Panc1 (cell line): Measurements from ENCODE around the gene DUSP21. TPM values are rescaled to one million over a fixed set of nuclear protein-coding genes. Genes with fewer than 3 reads are reported as not detected.

ENCODE experiments used
- ATAC-seq: fragments of 200-7000 bp; cut with Tn5 transposase; 2 replicates; pipeline ENCODE4 v1.9.1; 2020; ENCODE audit warnings: mild to moderate bottlenecking, moderate library complexity
- BruUV-seq: library from RNA; stranded (reverse); fragments of 400-500 nt; replicated peaks from 2 replicates; lab custom pipeline; 2021; lab: Mats Ljungman, UMichigan
- CTCF ChIA-PET: fragments of 300-600 bp; sonication (Branson Sonifier 250); formaldehyde crosslinking; loops from one replicate; lab custom pipeline; 2022; ENCODE audit warnings: antibody characterized with exemption; lab: Charles Lee
- POLR2A ChIA-PET: fragments of 300-600 bp; sonication (Branson Sonifier 250); formaldehyde crosslinking; loops from one replicate; lab custom pipeline; 2022; ENCODE audit warnings: antibody characterized with exemption; lab: Charles Lee
- DNase-seq: peaks from one replicate; pipeline ENCODE4 v3.0.0-alpha.2; 2010; ENCODE audit warnings: low read depth, low spot score
- H3K27ac ChIP-seq: 2 replicates; pipeline ENCODE4 v1.5.1; 2011; ENCODE audit warnings: mild to moderate bottlenecking, low read length, inconsistent platforms
- H3K27me3 ChIP-seq: fragments of 200-500 bp; sonication (Bioruptor generic); 2 replicates; pipeline ENCODE4 v1.6.0; 2014; ENCODE audit warnings: low read length, inconsistent platforms; ENCODE audit not compliant: control insufficient read depth, insufficient read depth
- H3K36me3 ChIP-seq: fragments of 200-500 bp; sonication (Bioruptor generic); 2 replicates; pipeline ENCODE4 v1.5.1; 2014; ENCODE audit warnings: inconsistent platforms, mild to moderate bottlenecking, low read length, moderate library complexity; ENCODE audit not compliant: control insufficient read depth, insufficient read depth
- H3K4me1 ChIP-seq: 2 replicates; pipeline ENCODE4 v1.5.1; 2011; ENCODE audit warnings: inconsistent platforms, mild to moderate bottlenecking, low read length, moderate library complexity; ENCODE audit not compliant: control insufficient read depth, insufficient read depth
- H3K4me3 ChIP-seq, 2 experiments: 2 replicates each; pipeline ENCODE4 v1.5.1; 2011 to 2012; ENCODE audit warnings: low read depth in 2 of 2, low read length in 2 of 2, mild to moderate bottlenecking in 2 of 2, inconsistent platforms in 1 of 2, moderate library complexity in 1 of 2
- H3K9me3 ChIP-seq: fragments of 200-500 bp; sonication (Bioruptor generic); 2 replicates; pipeline ENCODE4 v1.5.1; 2014; ENCODE audit warnings: low read depth, mild to moderate bottlenecking, inconsistent platforms, low read length, moderate library complexity; ENCODE audit not compliant: control insufficient read depth, insufficient read depth
- CTCF ChIP-seq: fragments of 450-650 bp; IDR thresholded peaks from 2 replicates; pipeline ENCODE4 v1.5.1; 2017; ENCODE audit warnings: mild to moderate bottlenecking
- POLR2AphosphoS5 ChIP-seq: IDR thresholded peaks from 2 replicates; pipeline ENCODE4 v1.6.1; 2012; ENCODE audit warnings: mild to moderate bottlenecking, low read depth, low read length, moderate library complexity
- REST ChIP-seq, 2 experiments: IDR thresholded peaks; 2 replicates each; pipeline ENCODE4 v1.6.1; 2011 to 2012; ENCODE audit warnings: low read depth in 2 of 2, control low read depth in 1 of 2, low read length in 1 of 2, mild to moderate bottlenecking in 1 of 2, moderate library complexity in 1 of 2; ENCODE audit not compliant: insufficient read depth in 1 of 2
- SIN3A ChIP-seq: IDR thresholded peaks from 2 replicates; pipeline ENCODE4 v1.6.1; 2012; ENCODE audit warnings: low read depth, mild to moderate bottlenecking, low read length, moderate library complexity, borderline replicate concordance; ENCODE audit not compliant: insufficient read depth
- TCF7L2 ChIP-seq: IDR thresholded peaks from 2 replicates; pipeline ENCODE4 v1.6.1; 2011; ENCODE audit warnings: mild to moderate bottlenecking, low read depth, low read length, inconsistent platforms
- in situ Hi-C: cut with HindIII; loops from 2 replicates; pipeline ENCODE4 v1.10.0; 2016; ENCODE audit warnings: low sequenced_read_pairs, low pct_unique_long_range_greater_than_20kb
- intact Hi-C: fragments of 100-400 bp; cut with micrococcal nuclease; formaldehyde crosslinking; loops from one replicate; pipeline ENCODE4 v1.10.0; 2022; ENCODE audit not compliant: unreplicated experiment
- total RNA-seq: library from RNA; stranded (reverse); gene quantifications from one replicate; pipeline ENCODE4 v1.2.1, GENCODE V29; 2021; ENCODE audit not compliant: unreplicated experiment

DUSP21 gene
- total RNA-seq, 1 experiment from 2014 or later, result not detected

- no TSS peak for BruUV-seq
- H3K4me3 ChIP-seq, result no peak overlapping the region
- DNase-seq, result no peak
- TF ChIP-seq CTCF (no peak), REST (IDR thresholded peaks at IDR 0.05; ENCODE audit: insufficient read depth in 1 of 2, low read depth in 2 of 2, low read length in 1 of 2) (no peak), SIN3A (no peak), TCF7L2 (no peak), POLR2AphosphoS5 (no peak)
- ATAC-seq, result no peak
- in situ Hi-C loops, result no loop called here
- H3K27me3 ChIP-seq, result no peaks in the 10 kb centered on the region
- intact Hi-C loops, result no loop called here
- no peaks in the 10 kb centered on the region for H3K36me3 ChIP-seq
- POLR2A ChIA-PET, result no interaction called here
- no peak overlapping the region for H3K27ac ChIP-seq
- CTCF ChIA-PET, result no interaction called here
- H3K9me3 ChIP-seq, result no peaks in the 10 kb centered on the region
- no peaks in the 10 kb centered on the region for H3K4me1 ChIP-seq
These were observed 41.2 kb upstream of the DUSP21 start for GRCh38 chrX:44802613-44803012.

- ATAC-seq, result no peak
- in situ Hi-C loops, result no loop called here
- POLR2A ChIA-PET, result no interaction called here
- Histone ChIP-seq H3K4me3 (no peak overlapping the region), H3K27me3 (no peaks in the 10 kb centered on the region), H3K27ac (no peak overlapping the region), H3K9me3 (no peaks in the 10 kb centered on the region), H3K4me1 (no peaks in the 10 kb centered on the region), H3K36me3 (no peaks in the 10 kb centered on the region)
- no peak for DNase-seq
- intact Hi-C loops, result no loop called here
- no TSS peak for BruUV-seq
- TF ChIP-seq CTCF (no peak), POLR2AphosphoS5 (no peak), SIN3A (no peak), TCF7L2 (no peak), REST (IDR thresholded peaks at IDR 0.05; ENCODE audit: insufficient read depth in 1 of 2, low read depth in 2 of 2, low read length in 1 of 2) (no peak)
- CTCF ChIA-PET, result no interaction called here
These were observed 28.1 kb upstream of the DUSP21 start for GRCh38 chrX:44815681-44816080.
